K562 (cell line): ENCODE measurements around the gene GET4. TPM values are rescaled to one million over a fixed set of nuclear protein-coding genes. Genes with fewer than 3 reads are reported as not detected.

Experiments
- ATAC-seq: fragments of 200-7000 bp; cut with Tn5 transposase; 3 replicates; pipeline ENCODE4 v1.9.1; 2020; ENCODE audit warnings: moderate library complexity
- BruUV-seq: library from RNA; stranded (reverse); fragments of 400-500 nt; replicated peaks from 2 replicates; lab custom pipeline; 2021; lab: Mats Ljungman, UMichigan
- CTCF ChIA-PET: fragments of 300-600 bp; formaldehyde crosslinking; extraction: SDS; loops from one replicate; lab custom pipeline; 2021; ENCODE audit warnings: low intra/inter-chr PET ratio; lab: Yijun Ruan, JAX
- POLR2A ChIA-PET: fragments of 300-600, 350-650 bp; sonication (Branson Sonifier 250); formaldehyde crosslinking; extraction: SDS; loops from one replicate; lab custom pipeline; 2021; ENCODE audit warnings: antibody characterized with exemption, inconsistent platforms; lab: Yijun Ruan, JAX
- DNase-seq, 4 experiments: peaks; one replicate each; pipeline versions ENCODE4 v3.0.0 to v3.0.0-alpha.2; 2011 to 2018; ENCODE audit warnings: low spot score in 3 of 4, mixed read lengths in 3 of 4; ENCODE audit errors: extremely low read depth in 1 of 4
- FAIRE-seq: peaks from 2 replicates; lab custom pipeline; 2011; peaks lifted over from hg19 to GRCh38; lab: Jason Lieb, UNC
- H2AFZ ChIP-seq: 2 replicates; pipeline ENCODE4 v1.6.0; 2011; ENCODE audit warnings: low read depth, low read length, control low read depth, inconsistent platforms
- H3K27ac ChIP-seq: fragments of 200-600 bp; 3 replicates; pipeline ENCODE4 v1.8.0; 2011; ENCODE audit warnings: low read depth, mild to moderate bottlenecking, control low read depth, inconsistent platforms, low read length, moderate library complexity, mixed read lengths; ENCODE audit errors: extremely low read depth
- H3K27me3 ChIP-seq, 2 experiments: fragments of 300-600 bp in 1 of 2; 2 replicates in 1 of 2; 3 replicates in 1 of 2; pipeline versions ENCODE4 v1.6.0 to v1.8.0; 2011; ENCODE audit warnings: inconsistent platforms in 2 of 2, low read length in 2 of 2, mild to moderate bottlenecking in 1 of 2, mixed read lengths in 1 of 2, moderate library complexity in 1 of 2; ENCODE audit not compliant: control insufficient read depth in 2 of 2, insufficient read depth in 2 of 2
- H3K36me3 ChIP-seq: fragments of 300-600 bp; 3 replicates; pipeline ENCODE4 v1.8.0; 2011; ENCODE audit warnings: mild to moderate bottlenecking, low read length, inconsistent platforms; ENCODE audit not compliant: control insufficient read depth, insufficient read depth
- H3K4me1 ChIP-seq, 2 experiments: fragments of 200-600 bp in 1 of 2; replicated peaks in 1 of 2; 2 replicates in 1 of 2; 3 replicates in 1 of 2; pipeline versions ENCODE4 v1.5.1 to v1.8.0; 2011; ENCODE audit warnings: inconsistent platforms in 2 of 2, low read length in 2 of 2, mild to moderate bottlenecking in 1 of 2, mixed read lengths in 1 of 2, moderate library complexity in 1 of 2; ENCODE audit not compliant: control insufficient read depth in 2 of 2, insufficient read depth in 2 of 2
- H3K4me2 ChIP-seq: 2 replicates; pipeline ENCODE4 v1.6.1; 2011; ENCODE audit warnings: low read length, control low read depth, inconsistent platforms, mixed read lengths; ENCODE audit not compliant: insufficient read depth
- H3K4me3 ChIP-seq: fragments of 200-600 bp; sonication (generic), shearing (Covaris generic); 2 replicates; pipeline ENCODE4 v1.5.1; 2016; ENCODE audit warnings: control low read depth, inconsistent platforms
- H3K79me2 ChIP-seq: fragments of 200-600 bp; 3 replicates; pipeline ENCODE4 v1.8.0; 2011; ENCODE audit warnings: low read length, inconsistent platforms; ENCODE audit not compliant: control insufficient read depth, insufficient read depth
- H3K9ac ChIP-seq, 2 experiments: 2 replicates each; pipeline versions ENCODE4 v1.6.0 to v1.6.1; 2011; ENCODE audit warnings: low read depth in 2 of 2, low read length in 2 of 2, control low read depth in 1 of 2, inconsistent platforms in 1 of 2, mild to moderate bottlenecking in 1 of 2, mixed read lengths in 1 of 2; ENCODE audit not compliant: insufficient read depth in 1 of 2
- H3K9me1 ChIP-seq: one replicate; pipeline ENCODE4 v1.6.0; 2011; ENCODE audit warnings: inconsistent platforms, mild to moderate bottlenecking, low read length, moderate library complexity; ENCODE audit not compliant: control insufficient read depth, insufficient read depth
- H3K9me3 ChIP-seq: replicated peaks from 2 replicates; pipeline ENCODE4 v1.5.1; 2011; ENCODE audit warnings: low read depth, low read length, inconsistent platforms; ENCODE audit not compliant: control insufficient read depth, insufficient read depth
- H4K20me1 ChIP-seq: replicated peaks from 2 replicates; pipeline ENCODE4 v1.6.1; 2011; ENCODE audit warnings: low read length, inconsistent platforms, mixed read lengths; ENCODE audit not compliant: control insufficient read depth, insufficient read depth
- FOSL1 ChIP-seq: fragments of 200-800 bp; sonication (Bioruptor generic); conservative IDR thresholded peaks from 2 replicates; pipeline ENCODE4 v1.6.1; 2016; ENCODE audit warnings: missing genetic modification characterization, missing compliant biosample characterization
- HEY1 ChIP-seq: fragments of 250-450 bp; sonication (Bioruptor Pico); IDR thresholded peaks from 2 replicates; pipeline ENCODE4 v1.5.0; 2020; ENCODE audit warnings: mild to moderate bottlenecking, moderate library complexity, borderline replicate concordance
- JUND ChIP-seq, 2 experiments: IDR thresholded peaks; 2 replicates in 1 of 2; 3 replicates in 1 of 2; pipeline ENCODE4 v1.6.1; 2011; ENCODE audit warnings: borderline replicate concordance in 2 of 2, low read depth in 2 of 2, low read length in 2 of 2, improper control_type of control experiment in 1 of 2, missing biosample characterization in 1 of 2, missing genetic modification characterization in 1 of 2, missing genetic modification reagents in 1 of 2
- L3MBTL2 ChIP-seq: fragments of 450-650 bp; IDR thresholded peaks from 2 replicates; pipeline ENCODE4 v1.6.1; 2016; ENCODE audit warnings: mild to moderate bottlenecking, moderate library complexity
- MAZ ChIP-seq, 2 experiments: fragments of 450-650 bp in 1 of 2; sonication (generic) in 1 of 2; formaldehyde crosslinking; IDR thresholded peaks in 1 of 2; conservative IDR thresholded peaks in 1 of 2; 2 replicates each; pipeline versions ENCODE4 v1.4.0 to v1.5.0; 2020; ENCODE audit warnings: mild to moderate bottlenecking in 1 of 2, missing genetic modification reagents in 1 of 2
- NR1H2 ChIP-seq: sonication (generic); formaldehyde crosslinking; IDR thresholded peaks from 2 replicates; pipeline ENCODE4 v1.4.0; 2020; ENCODE audit warnings: mild to moderate bottlenecking, missing genetic modification reagents
- NRF1 ChIP-seq, 2 experiments: fragments of 450-650 bp; IDR thresholded peaks in 1 of 2; conservative IDR thresholded peaks in 1 of 2; 2 replicates each; pipeline ENCODE4 v1.6.1; 2014; ENCODE audit warnings: mild to moderate bottlenecking in 2 of 2
- POLR2G ChIP-seq: fragments of 200-400 bp; formaldehyde crosslinking; IDR thresholded peaks from 2 replicates; pipeline ENCODE4 v1.6.1; 2017; ENCODE audit warnings: low read depth, mild to moderate bottlenecking, antibody characterized with exemption, low read length, moderate library complexity
- RBFOX2 ChIP-seq: fragments of 200-400 bp; formaldehyde crosslinking; IDR thresholded peaks from 2 replicates; pipeline ENCODE4 v1.6.1; 2017; ENCODE audit warnings: low read depth, mild to moderate bottlenecking, low read length, moderate library complexity
- SMARCE1 ChIP-seq: fragments of 450-650 bp; IDR thresholded peaks from 2 replicates; pipeline ENCODE4 v1.7.1; 2016; ENCODE audit warnings: mild to moderate bottlenecking
- VEZF1 ChIP-seq: fragments of 200-800 bp; sonication (Bioruptor generic); IDR thresholded peaks from 2 replicates; pipeline ENCODE4 v1.6.1; 2017; ENCODE audit warnings: missing genetic modification characterization, missing compliant biosample characterization
- ZNF740 ChIP-seq, 3 experiments: fragments of 200-800 bp in 1 of 3; sonication (Bioruptor generic) in 1 of 3; sonication (generic) in 1 of 3; formaldehyde crosslinking in 1 of 3; IDR thresholded peaks; 2 replicates each; pipeline versions ENCODE4 v1.6.1 to v1.8.0; 2016 to 2022; ENCODE audit warnings: mild to moderate bottlenecking in 2 of 3, missing compliant biosample characterization in 2 of 3, missing genetic modification characterization in 2 of 3, missing genetic modification reagents in 1 of 3
- WGBS: fragments of 100-300 bp; shearing (Covaris generic); methylation state at CpG from one replicate; pipeline ENCODE4 v1.1.6; 2016; ENCODE audit warnings: low coverage, mixed read lengths; ENCODE audit not compliant: insufficient coverage; ENCODE audit errors: missing lambda C conversion rate; 5-methylcytosine and 5-hydroxymethylcytosine counted together
- in situ Hi-C: fragments of 300-500 bp; cut with MboI; formaldehyde crosslinking; loops from 4 replicates; pipeline ENCODE4 v1.15.0; 2018; ENCODE audit warnings: inconsistent platforms, mixed read lengths
- intact Hi-C: fragments of 100-400 bp; cut with micrococcal nuclease; formaldehyde crosslinking; loops from 2 replicates; pipeline ENCODE4 v1.14.2; 2022
- polyA plus RNA-seq, 8 experiments: library from polyadenylated mRNA; depleted of rRNA in 4 of 8; stranded (reverse) in 5 of 8; unstranded in 3 of 8; fragments of >200 nt; fragmentation: Nextera tagmentation in 2 of 8; fragmentation: Illumina TruSeq in 1 of 8; extraction: Ambion mirVana in 2 of 8; extraction: Trizol in 1 of 8; gene quantifications; 2 replicates each; pipeline versions ENCODE4 v1.2.1 to v1.2.3, GENCODE V29; 2011 to 2014; ENCODE audit warnings: inconsistent platforms in 1 of 8, missing spikeins in 1 of 8
- total RNA-seq, 7 experiments: library from RNA; depleted of rRNA in 6 of 7; stranded (reverse); fragments of >200 nt in 6 of 7; fragmentation: Illumina TruSeq in 2 of 7; extraction: Trizol in 2 of 7; gene quantifications; 2 replicates each; pipeline versions ENCODE4 v1.2.1 to v1.2.3, GENCODE V29; 2011 to 2021; ENCODE audit warnings: low replicate concordance in 1 of 7
- TF ChIP-seq, protein P1 (sequence below), 2 experiments: fragments of 200-800 bp in 1 of 2; sonication (Bioruptor generic) in 1 of 2; sonication (generic) in 1 of 2; formaldehyde crosslinking in 1 of 2; IDR thresholded peaks in 1 of 2; conservative IDR thresholded peaks in 1 of 2; 2 replicates each; pipeline versions ENCODE4 v1.5.0 to v1.6.1; 2016 to 2020; ENCODE audit warnings: missing compliant biosample characterization in 1 of 2, missing genetic modification characterization in 1 of 2, missing genetic modification reagents in 1 of 2

Gene GET4
- total and polyA plus RNA-seq, 9 of the 15 experiments (the other 6 are each of a cell fraction or from before 2014, with no cell fraction given): 0.99 to 122 (median 40.4) TPM

- peak overlapping the region; percentile 83 for H2AFZ ChIP-seq
- peak; percentile 60 for ATAC-seq
- H3K79me2 ChIP-seq: no peaks in the 10 kb centered on the region
- peak; percentile 63 to 66 (median 64) for DNase-seq
- BruUV-seq: no TSS peak
- WGBS: 24% methylated on average over 34 of the region's 40 CpGs
- intact Hi-C loops: no loop called here
- peaks cover 10 to 68% of the 10 kb centered on the region in 2 experiments for H3K4me1 ChIP-seq
- H3K4me3 ChIP-seq: no peak overlapping the region
- no peak overlapping the region for H3K27ac ChIP-seq
- peak; percentile 69 for FAIRE-seq
- ChIA-PET POLR2A (interaction anchor here (0.6 to 1.3 kb wide), 4 partner anchors 10 to 55 kb away, joined by 3 to 7 read pairs (median 4); no protein-coding TSS in a partner anchor), CTCF (no interaction called here)
- H3K9ac ChIP-seq: peak overlapping the region; percentile 30 to 65; a peak in 2 of 4 replicates
- H3K9me1 ChIP-seq: no peaks in the 10 kb centered on the region
- H3K4me2 ChIP-seq: peak overlapping the region; percentile 62
- in situ Hi-C loops: no loop called here
- H3K36me3 ChIP-seq: no peaks in the 10 kb centered on the region
- peaks cover 0 to 18% of the 10 kb centered on the region in 2 experiments; a peak in 2 of 5 replicates for H3K27me3 ChIP-seq
- H3K9me3 ChIP-seq: no peaks in the 10 kb centered on the region
- H4K20me1 ChIP-seq: no peaks in the 10 kb centered on the region
- TF ChIP-seq MAZ (CRISPR knock-in tag; conservative IDR thresholded peaks at IDR 0.05 in 1 of 2, IDR thresholded peaks at IDR 0.05 in 1 of 2) (peak; percentile 39 to 76; a peak in 2 of 4 replicates), HEY1 (no peak), SMARCE1 (peak; percentile 39; the same call in 1 of the 2 replicates), POLR2G (peak; percentile 55), JUND (IDR thresholded peaks at IDR 0.05; ENCODE audit: borderline replicate concordance, low read depth, low read length) (peak; percentile 43; the same call in 1 of the 2 replicates), JUND (tag; IDR thresholded peaks at IDR 0.05; ENCODE audit: borderline replicate concordance, low read depth, low read length) (0 out of 3 replicates have a peak, but pooled peaks have one; percentile 30), NRF1 (conservative IDR thresholded peaks at IDR 0.05 in 1 of 2, IDR thresholded peaks at IDR 0.05 in 1 of 2) (peak in 1 of 2 experiments; percentile 19; a peak in 1 of 4 replicates), RBFOX2 (peak; percentile 45; the same call in 1 of the 2 replicates), NR1H2 (CRISPR knock-in tag) (no peak), VEZF1 (CRISPR knock-in tag) (peak; percentile 68), ZNF740 (CRISPR knock-in tag; IDR thresholded peaks at IDR 0.05) (peak; percentile 57; the same call in 1 of the 2 replicates), ZNF740 (tag; IDR thresholded peaks at IDR 0.05) (no peak), FOSL1 (tag) (peak; percentile 35; the same call in 1 of the 2 replicates), L3MBTL2 (peak; percentile 41; the same call in 1 of the 2 replicates)
- TF ChIP-seq, protein P1, sequence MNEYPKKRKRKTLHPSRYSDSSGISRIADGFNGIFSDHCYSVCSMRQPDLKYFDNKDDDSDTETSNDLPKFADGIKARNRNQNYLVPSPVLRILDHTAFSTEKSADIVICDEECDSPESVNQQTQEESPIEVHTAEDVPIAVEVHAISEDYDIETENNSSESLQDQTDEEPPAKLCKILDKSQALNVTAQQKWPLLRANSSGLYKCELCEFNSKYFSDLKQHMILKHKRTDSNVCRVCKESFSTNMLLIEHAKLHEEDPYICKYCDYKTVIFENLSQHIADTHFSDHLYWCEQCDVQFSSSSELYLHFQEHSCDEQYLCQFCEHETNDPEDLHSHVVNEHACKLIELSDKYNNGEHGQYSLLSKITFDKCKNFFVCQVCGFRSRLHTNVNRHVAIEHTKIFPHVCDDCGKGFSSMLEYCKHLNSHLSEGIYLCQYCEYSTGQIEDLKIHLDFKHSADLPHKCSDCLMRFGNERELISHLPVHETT (CRISPR knock-in tag; conservative IDR thresholded peaks at IDR 0.05 in 1 of 2, IDR thresholded peaks at IDR 0.05 in 1 of 2): peak in 1 of 2 experiments; percentile 41; a peak in 1 of 4 replicates
Observed at GRCh38 chr7:923108-924041, 47.0 kb downstream of the GET4 start.
